Esophagus squamous epithelium (tissue), 5 donors: ENCODE results near the gene STRA8. TPM values are rescaled to one million over a fixed set of nuclear protein-coding genes. Genes with fewer than 3 reads are reported as not detected.
A peak's percentile ranks its signal among the peaks of the same experiment; 100 is the strongest.

Experiments
- DNase-seq: peaks from one replicate; lab custom pipeline; 2025; lab: John Stamatoyannopoulos, UW
- H3K27ac ChIP-seq, 4 donors: fragments of 200-600 bp; sonication (generic); one replicate each; pipeline ENCODE4 v1.5.1; 2016 to 2019; ENCODE audit warnings: mild to moderate bottlenecking in 1 of 4
- H3K27me3 ChIP-seq, 4 donors: fragments of 200-600 bp; sonication (generic); 1 replicate in 3 of 4; 2 replicates in 1 of 4; pipeline versions ENCODE4 v1.5.1 to v1.6.0; 2017 to 2021; ENCODE audit warnings: antibody characterized with exemption in 1 of 4
- H3K36me3 ChIP-seq, 3 donors: fragments of 200-600 bp; sonication (generic); one replicate each; pipeline ENCODE4 v1.5.1; 2016 to 2019
- H3K4me1 ChIP-seq, 3 donors: fragments of 200-600 bp; sonication (generic); one replicate each; pipeline ENCODE4 v1.5.1; 2017 to 2019
- H3K4me3 ChIP-seq, 4 donors: fragments of 200-600 bp; sonication (generic); 1 replicate in 3 of 4; 2 replicates in 1 of 4; pipeline ENCODE4 v1.5.1; 2016 to 2019; ENCODE audit warnings: mild to moderate bottlenecking in 2 of 4, moderate library complexity in 1 of 4
- H3K9me3 ChIP-seq, 3 donors: fragments of 200-600 bp; sonication (generic); one replicate each; pipeline ENCODE4 v1.5.1; 2016 to 2019
- CTCF ChIP-seq, 6 experiments: fragments of 450-650 bp in 4 of 6; fragments of 200-600 bp in 2 of 6; sonication (generic) in 2 of 6; IDR thresholded peaks; one replicate each; pipeline ENCODE4 v1.5.1; 2016 to 2019; ENCODE audit warnings: antibody characterized with exemption in 6 of 6, mild to moderate bottlenecking in 4 of 6, moderate library complexity in 4 of 6
- POLR2A ChIP-seq, 4 donors: fragments of 450-650 bp; IDR thresholded peaks; one replicate each; pipeline ENCODE4 v1.6.1; 2017; ENCODE audit warnings: antibody characterized with exemption in 4 of 4, mild to moderate bottlenecking in 4 of 4, moderate library complexity in 3 of 4
- WGBS, 2 donors: methylation state at CpG; one replicate each; pipeline ENCODE4 v1.1.5; 2018; 5-methylcytosine and 5-hydroxymethylcytosine counted together
- intact Hi-C: fragments of 100-400 bp; cut with DNase I; formaldehyde crosslinking; loops from one replicate; pipeline ENCODE4 v1.15.0; 2022
- total RNA-seq, 4 donors: library from RNA; depleted of rRNA; stranded (reverse); fragments of >200 nt; gene quantifications; one replicate each; pipeline ENCODE4 v1.1.0, GENCODE V29; 2016
- donor health status: DM: yes; HTN: yes; CAD: no.

Gene STRA8
- total RNA-seq, 4 donors from 2014 or later: not detected

GRCh38 chr7:135204341-135204749 is 29.3 kb upstream of the STRA8 start:
- H3K27me3 ChIP-seq: no peaks in the 10 kb centered on the region
- H3K36me3 ChIP-seq: peaks cover 10 to 83% (median 17%) of the 10 kb centered on the region in 3 donors
- WGBS, 2 donors: 44 to 67% methylated on average over 6 of the region's 6 CpGs
- peak overlapping the region in 3 of 4 donors; percentile 7 to 31 (median 11) for H3K27ac ChIP-seq
- DNase-seq: no peak
- TF ChIP-seq CTCF (IDR thresholded peaks at IDR 0.05) (no peak), POLR2A (IDR thresholded peaks at IDR 0.05) (no peak)
- no peak overlapping the region for H3K4me3 ChIP-seq
- intact Hi-C loops: no loop called here
- no peaks in the 10 kb centered on the region for H3K9me3 ChIP-seq
- H3K4me1 ChIP-seq: peaks cover 19 to 92% (median 51%) of the 10 kb centered on the region in 3 donors

- no peak overlapping the region for H3K4me3 ChIP-seq
- H3K9me3 ChIP-seq: no peaks in the 10 kb centered on the region
- no peaks in the 10 kb centered on the region for H3K27me3 ChIP-seq
- TF ChIP-seq CTCF (IDR thresholded peaks at IDR 0.05) (no peak), POLR2A (IDR thresholded peaks at IDR 0.05) (no peak)
- DNase-seq: no peak
- H3K4me1 ChIP-seq: peaks cover 19 to 98% (median 56%) of the 10 kb centered on the region in 3 donors
- 36 to 48% methylated on average over 5 of the region's 5 CpGs for WGBS, 2 donors
- peaks cover 7 to 78% (median 14%) of the 10 kb centered on the region in 3 donors for H3K36me3 ChIP-seq
- H3K27ac ChIP-seq: no peak overlapping the region
- intact Hi-C loops: no loop called here
Measured at GRCh38 chr7:135204876-135205275, 28.8 kb upstream of the STRA8 start.

- no peaks in the 10 kb centered on the region for H3K9me3 ChIP-seq
- no peak overlapping the region for H3K27ac ChIP-seq
- TF ChIP-seq CTCF (IDR thresholded peaks at IDR 0.05) (no peak), POLR2A (IDR thresholded peaks at IDR 0.05) (no peak)
- no peak for DNase-seq
- H3K27me3 ChIP-seq: no peaks in the 10 kb centered on the region
- no peak overlapping the region for H3K4me3 ChIP-seq
- H3K36me3 ChIP-seq: peaks cover 7 to 68% (median 14%) of the 10 kb centered on the region in 3 donors
- WGBS, 2 donors: 91 to 92% methylated on average over 8 of the region's 8 CpGs
- H3K4me1 ChIP-seq: peaks cover 23 to 99% (median 64%) of the 10 kb centered on the region in 3 donors
- intact Hi-C loops: no loop called here
Measured at GRCh38 chr7:135205850-135206249, 27.8 kb upstream of the STRA8 start.

- Histone ChIP-seq H3K27ac (no peak overlapping the region), H3K36me3 (peaks cover 7 to 57% (median 14%) of the 10 kb centered on the region in 3 donors), H3K27me3 (no peaks in the 10 kb centered on the region), H3K4me3 (peak overlapping the region in 1 of 4 donors; percentile 6), H3K4me1 (peaks cover 23 to 90% (median 60%) of the 10 kb centered on the region in 3 donors), H3K9me3 (no peaks in the 10 kb centered on the region)
- DNase-seq: no peak
- 73 to 83% methylated on average over 7 of the region's 7 CpGs for WGBS, 2 donors
- TF ChIP-seq CTCF (IDR thresholded peaks at IDR 0.05): no peak
- TF ChIP-seq POLR2A (IDR thresholded peaks at IDR 0.05): no peak
- intact Hi-C loops: no loop called here
Measured at GRCh38 chr7:135206941-135207391, 26.7 kb upstream of the STRA8 start.

GRCh38 chr7:135207406-135208101 is 26.1 kb upstream of the STRA8 start:
- intact Hi-C loops: no loop called here
- Histone ChIP-seq H3K4me3 (peak overlapping the region in 1 of 4 donors; percentile 45), H3K36me3 (peaks cover 7 to 51% (median 14%) of the 10 kb centered on the region in 3 donors), H3K27ac (peak overlapping the region in 3 of 4 donors; percentile 7 to 97 (median 93)), H3K27me3 (no peaks in the 10 kb centered on the region), H3K4me1 (peaks cover 23 to 90% (median 60%) of the 10 kb centered on the region in 3 donors), H3K9me3 (no peaks in the 10 kb centered on the region)
- TF ChIP-seq POLR2A (IDR thresholded peaks at IDR 0.05) (no peak), CTCF (IDR thresholded peaks at IDR 0.05) (no peak)
- 59 to 62% methylated on average over 7 to 8 of the region's 8 CpGs for WGBS, 2 donors
- DNase-seq: no peak
